HepG2 (cell line): ENCODE data around the gene TCTA. TPM values are rescaled to one million over a fixed set of nuclear protein-coding genes. Genes with fewer than 3 reads are reported as not detected.

Source experiments
- FOXO1 ChIP-seq: sonication (generic); formaldehyde crosslinking; IDR thresholded peaks from 2 replicates; pipeline ENCODE4 v1.4.0; 2020; ENCODE audit warnings: missing genetic modification reagents
- ISX ChIP-seq: sonication (generic); formaldehyde crosslinking; conservative IDR thresholded peaks from 2 replicates; pipeline ENCODE4 v1.5.0; 2020; ENCODE audit warnings: missing genetic modification reagents
- KLF12 ChIP-seq: sonication (generic); formaldehyde crosslinking; IDR thresholded peaks from 2 replicates; pipeline ENCODE4 v1.4.0; 2020; ENCODE audit warnings: missing genetic modification reagents, borderline replicate concordance
- MLLT10 ChIP-seq: sonication (generic); formaldehyde crosslinking; IDR thresholded peaks from 2 replicates; pipeline ENCODE4 v1.4.0; 2020; ENCODE audit warnings: missing genetic modification reagents
- NR3C1 ChIP-seq: sonication (generic); formaldehyde crosslinking; IDR thresholded peaks from 2 replicates; pipeline ENCODE4 v1.4.0; 2020; ENCODE audit warnings: missing genetic modification reagents
- PBX2 ChIP-seq: IDR thresholded peaks from 2 replicates; pipeline ENCODE4 v1.6.1; 2016; ENCODE audit warnings: control low read depth
- RARG ChIP-seq: sonication (generic); formaldehyde crosslinking; IDR thresholded peaks from 2 replicates; pipeline ENCODE4 v1.4.0; 2020; ENCODE audit warnings: low read depth, mild to moderate bottlenecking, missing genetic modification reagents
- SMARCE1 ChIP-seq: fragments of 450-650 bp; IDR thresholded peaks from 2 replicates; pipeline ENCODE4 v1.6.1; 2017; ENCODE audit warnings: borderline replicate concordance
- SOX5 ChIP-seq: IDR thresholded peaks from 2 replicates; pipeline ENCODE4 v1.6.1; 2016; ENCODE audit warnings: borderline replicate concordance
- TARDBP ChIP-seq: sonication (generic); formaldehyde crosslinking; IDR thresholded peaks from 2 replicates; pipeline ENCODE4 v1.8.0; 2022; ENCODE audit warnings: mild to moderate bottlenecking, missing genetic modification reagents
- ZBTB38 ChIP-seq: sonication (generic); formaldehyde crosslinking; IDR thresholded peaks from 2 replicates; pipeline ENCODE4 v1.5.1; 2020; ENCODE audit warnings: mild to moderate bottlenecking, missing genetic modification reagents
- ZFP90 ChIP-seq: sonication (generic); formaldehyde crosslinking; IDR thresholded peaks from 2 replicates; pipeline ENCODE4 v1.8.0; 2022; ENCODE audit warnings: missing genetic modification reagents, mild to moderate bottlenecking, inconsistent platforms, borderline replicate concordance
- ZGPAT ChIP-seq: IDR thresholded peaks from 2 replicates; pipeline ENCODE4 v1.6.1; 2016; ENCODE audit warnings: mild to moderate bottlenecking
- ZNF251 ChIP-seq: sonication (generic); formaldehyde crosslinking; IDR thresholded peaks from 2 replicates; pipeline ENCODE4 v1.9.0; 2021; ENCODE audit warnings: mild to moderate bottlenecking, missing genetic modification reagents
- ZNF264 ChIP-seq: sonication (generic); formaldehyde crosslinking; IDR thresholded peaks from 2 replicates; pipeline ENCODE4 v1.4.0; 2020; ENCODE audit warnings: missing genetic modification reagents
- ZNF605 ChIP-seq: sonication (generic); formaldehyde crosslinking; IDR thresholded peaks from 2 replicates; pipeline ENCODE4 v1.8.0; 2022; ENCODE audit warnings: mild to moderate bottlenecking, missing genetic modification reagents
- ZNF7 ChIP-seq: IDR thresholded peaks from 2 replicates; pipeline ENCODE4 v1.6.1; 2016; ENCODE audit warnings: missing biosample characterization, missing genetic modification reagents
- ZNF773 ChIP-seq: sonication (generic); formaldehyde crosslinking; IDR thresholded peaks from 2 replicates; pipeline ENCODE4 v1.4.0; 2020; ENCODE audit warnings: missing genetic modification reagents, borderline replicate concordance
- ZNF83 ChIP-seq: sonication (generic); formaldehyde crosslinking; IDR thresholded peaks from 2 replicates; pipeline ENCODE4 v1.4.0; 2020; ENCODE audit warnings: missing genetic modification reagents, mild to moderate bottlenecking, borderline replicate concordance
- polyA plus RNA-seq, 8 experiments: library from polyadenylated mRNA; depleted of rRNA in 3 of 8; stranded (reverse) in 7 of 8; unstranded in 1 of 8; fragments of >200 nt; fragmentation: Illumina TruSeq in 4 of 8; extraction: Trizol in 4 of 8; gene quantifications; 2 replicates each; pipeline versions ENCODE4 v1.2.1 to v1.2.3, GENCODE V29; 2011 to 2016; ENCODE audit warnings: low read depth in 4 of 8, missing spikeins in 1 of 8, mixed read lengths in 1 of 8; ENCODE audit not compliant: insufficient read depth in 1 of 8
- total RNA-seq, 5 experiments: library from RNA; depleted of rRNA; stranded (reverse); fragments of >200 nt; fragmentation: Illumina TruSeq; extraction: Trizol; gene quantifications; 2 replicates each; pipeline ENCODE4 v1.2.3, GENCODE V29; 2016; ENCODE audit warnings: low read depth in 1 of 5
- TF ChIP-seq, protein P1 (sequence below): sonication (generic); formaldehyde crosslinking; IDR thresholded peaks from 2 replicates; pipeline ENCODE4 v1.5.1; 2020; ENCODE audit warnings: mild to moderate bottlenecking, moderate library complexity, missing genetic modification reagents
- TF ChIP-seq, protein P2 (sequence below): sonication (generic); formaldehyde crosslinking; IDR thresholded peaks from 2 replicates; pipeline ENCODE4 v1.4.0; 2020; ENCODE audit warnings: low read depth, mild to moderate bottlenecking, missing genetic modification reagents
- TF ChIP-seq, protein P3 (sequence below): IDR thresholded peaks from 2 replicates; pipeline ENCODE4 v1.4.0; 2020; ENCODE audit warnings: mild to moderate bottlenecking, missing genetic modification reagents

The TCTA gene
- total and polyA plus RNA-seq, 2 of the 13 experiments (the other 11 are each of a cell fraction or from before 2014, with no cell fraction given), result 8.3 to 13.2 TPM

DNA sequence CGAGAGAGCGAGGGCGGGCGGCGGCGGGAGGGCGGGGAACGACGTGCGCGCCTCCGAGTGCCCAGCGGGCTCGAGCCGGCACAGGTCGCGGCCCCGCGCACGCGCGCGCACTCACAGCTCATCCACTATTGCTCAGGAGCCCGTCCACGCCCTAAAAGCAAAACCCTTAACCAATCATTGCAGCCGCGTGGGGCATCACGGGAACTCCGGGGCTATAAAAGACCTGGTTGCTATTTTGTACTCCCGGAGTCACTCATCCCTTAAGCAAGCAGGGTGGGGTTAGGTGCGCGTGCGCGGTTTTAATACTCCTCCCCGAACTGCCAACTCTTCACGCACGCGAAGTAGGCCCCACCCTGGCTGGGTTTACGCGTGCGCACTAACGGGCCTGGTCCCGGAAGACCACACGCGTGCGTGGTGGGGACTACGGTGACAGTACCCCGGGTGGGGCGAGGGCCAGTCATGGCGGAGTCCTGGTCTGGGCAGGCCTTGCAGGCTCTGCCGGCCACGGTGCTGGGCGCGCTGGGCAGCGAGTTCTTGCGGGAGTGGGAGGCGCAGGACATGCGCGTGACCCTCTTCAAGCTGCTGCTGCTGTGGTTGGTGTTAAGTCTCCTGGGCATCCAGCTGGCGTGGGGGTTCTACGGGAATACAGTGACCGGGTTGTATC is at the start of gene TCTA, which contains the start of gene RHOA (continued):
- TF ChIP-seq KLF12 (peak; percentile 84; the same call in 1 of the 2 replicates), FOXO1 (CRISPR knock-in tag) (no peak; the same call in 1 of the 2 replicates), ZNF251 (CRISPR knock-in tag) (no peak), ZFP90 (CRISPR knock-in tag) (0 out of 2 replicates have a peak, but pooled peaks have one; percentile 59), ISX (CRISPR knock-in tag) (0 out of 2 replicates have a peak, but pooled peaks have one; percentile 3), PBX2 (CRISPR knock-in tag) (0 out of 2 replicates have a peak, but pooled peaks have one; percentile 32), SOX5 (CRISPR knock-in tag) (peak; percentile 60), ZNF83 (CRISPR knock-in tag) (no peak), NR3C1 (CRISPR knock-in tag) (no peak), ZGPAT (CRISPR knock-in tag) (peak; percentile 75), SMARCE1 (no peak), MLLT10 (CRISPR knock-in tag) (no peak), ZNF264 (no peak), RARG (CRISPR knock-in tag) (no peak), ZNF7 (CRISPR knock-in tag) (no peak), ZNF773 (CRISPR knock-in tag) (no peak), ZBTB38 (CRISPR knock-in tag) (peak; percentile 100), ZNF605 (CRISPR knock-in tag) (peak; percentile 67), TARDBP (peak; percentile 72; the same call in 1 of the 2 replicates)
- TF ChIP-seq, protein P1, sequence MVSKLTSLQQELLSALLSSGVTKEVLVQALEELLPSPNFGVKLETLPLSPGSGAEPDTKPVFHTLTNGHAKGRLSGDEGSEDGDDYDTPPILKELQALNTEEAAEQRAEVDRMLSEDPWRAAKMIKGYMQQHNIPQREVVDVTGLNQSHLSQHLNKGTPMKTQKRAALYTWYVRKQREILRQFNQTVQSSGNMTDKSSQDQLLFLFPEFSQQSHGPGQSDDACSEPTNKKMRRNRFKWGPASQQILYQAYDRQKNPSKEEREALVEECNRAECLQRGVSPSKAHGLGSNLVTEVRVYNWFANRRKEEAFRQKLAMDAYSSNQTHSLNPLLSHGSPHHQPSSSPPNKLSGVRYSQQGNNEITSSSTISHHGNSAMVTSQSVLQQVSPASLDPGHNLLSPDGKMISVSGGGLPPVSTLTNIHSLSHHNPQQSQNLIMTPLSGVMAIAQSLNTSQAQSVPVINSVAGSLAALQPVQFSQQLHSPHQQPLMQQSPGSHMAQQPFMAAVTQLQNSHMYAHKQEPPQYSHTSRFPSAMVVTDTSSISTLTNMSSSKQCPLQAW (CRISPR knock-in tag), result peak; percentile 64; the same call in 1 of the 2 replicates
- TF ChIP-seq, protein P2, sequence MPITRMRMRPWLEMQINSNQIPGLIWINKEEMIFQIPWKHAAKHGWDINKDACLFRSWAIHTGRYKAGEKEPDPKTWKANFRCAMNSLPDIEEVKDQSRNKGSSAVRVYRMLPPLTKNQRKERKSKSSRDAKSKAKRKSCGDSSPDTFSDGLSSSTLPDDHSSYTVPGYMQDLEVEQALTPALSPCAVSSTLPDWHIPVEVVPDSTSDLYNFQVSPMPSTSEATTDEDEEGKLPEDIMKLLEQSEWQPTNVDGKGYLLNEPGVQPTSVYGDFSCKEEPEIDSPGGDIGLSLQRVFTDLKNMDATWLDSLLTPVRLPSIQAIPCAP (CRISPR knock-in tag), result no peak
- TF ChIP-seq, protein P3, sequence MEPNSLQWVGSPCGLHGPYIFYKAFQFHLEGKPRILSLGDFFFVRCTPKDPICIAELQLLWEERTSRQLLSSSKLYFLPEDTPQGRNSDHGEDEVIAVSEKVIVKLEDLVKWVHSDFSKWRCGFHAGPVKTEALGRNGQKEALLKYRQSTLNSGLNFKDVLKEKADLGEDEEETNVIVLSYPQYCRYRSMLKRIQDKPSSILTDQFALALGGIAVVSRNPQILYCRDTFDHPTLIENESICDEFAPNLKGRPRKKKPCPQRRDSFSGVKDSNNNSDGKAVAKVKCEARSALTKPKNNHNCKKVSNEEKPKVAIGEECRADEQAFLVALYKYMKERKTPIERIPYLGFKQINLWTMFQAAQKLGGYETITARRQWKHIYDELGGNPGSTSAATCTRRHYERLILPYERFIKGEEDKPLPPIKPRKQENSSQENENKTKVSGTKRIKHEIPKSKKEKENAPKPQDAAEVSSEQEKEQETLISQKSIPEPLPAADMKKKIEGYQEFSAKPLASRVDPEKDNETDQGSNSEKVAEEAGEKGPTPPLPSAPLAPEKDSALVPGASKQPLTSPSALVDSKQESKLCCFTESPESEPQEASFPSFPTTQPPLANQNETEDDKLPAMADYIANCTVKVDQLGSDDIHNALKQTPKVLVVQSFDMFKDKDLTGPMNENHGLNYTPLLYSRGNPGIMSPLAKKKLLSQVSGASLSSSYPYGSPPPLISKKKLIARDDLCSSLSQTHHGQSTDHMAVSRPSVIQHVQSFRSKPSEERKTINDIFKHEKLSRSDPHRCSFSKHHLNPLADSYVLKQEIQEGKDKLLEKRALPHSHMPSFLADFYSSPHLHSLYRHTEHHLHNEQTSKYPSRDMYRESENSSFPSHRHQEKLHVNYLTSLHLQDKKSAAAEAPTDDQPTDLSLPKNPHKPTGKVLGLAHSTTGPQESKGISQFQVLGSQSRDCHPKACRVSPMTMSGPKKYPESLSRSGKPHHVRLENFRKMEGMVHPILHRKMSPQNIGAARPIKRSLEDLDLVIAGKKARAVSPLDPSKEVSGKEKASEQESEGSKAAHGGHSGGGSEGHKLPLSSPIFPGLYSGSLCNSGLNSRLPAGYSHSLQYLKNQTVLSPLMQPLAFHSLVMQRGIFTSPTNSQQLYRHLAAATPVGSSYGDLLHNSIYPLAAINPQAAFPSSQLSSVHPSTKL (CRISPR knock-in tag), result peak; percentile 64; the same call in 1 of the 2 replicates
